Measurements from ENCODE around the gene CENATAC.
"Not testable (repeated sequence)": the region's sequence is repeated elsewhere in the genome, so short reads cannot be mapped to it uniquely, and the experiment has no call there.

CENATAC gene

DNA sequence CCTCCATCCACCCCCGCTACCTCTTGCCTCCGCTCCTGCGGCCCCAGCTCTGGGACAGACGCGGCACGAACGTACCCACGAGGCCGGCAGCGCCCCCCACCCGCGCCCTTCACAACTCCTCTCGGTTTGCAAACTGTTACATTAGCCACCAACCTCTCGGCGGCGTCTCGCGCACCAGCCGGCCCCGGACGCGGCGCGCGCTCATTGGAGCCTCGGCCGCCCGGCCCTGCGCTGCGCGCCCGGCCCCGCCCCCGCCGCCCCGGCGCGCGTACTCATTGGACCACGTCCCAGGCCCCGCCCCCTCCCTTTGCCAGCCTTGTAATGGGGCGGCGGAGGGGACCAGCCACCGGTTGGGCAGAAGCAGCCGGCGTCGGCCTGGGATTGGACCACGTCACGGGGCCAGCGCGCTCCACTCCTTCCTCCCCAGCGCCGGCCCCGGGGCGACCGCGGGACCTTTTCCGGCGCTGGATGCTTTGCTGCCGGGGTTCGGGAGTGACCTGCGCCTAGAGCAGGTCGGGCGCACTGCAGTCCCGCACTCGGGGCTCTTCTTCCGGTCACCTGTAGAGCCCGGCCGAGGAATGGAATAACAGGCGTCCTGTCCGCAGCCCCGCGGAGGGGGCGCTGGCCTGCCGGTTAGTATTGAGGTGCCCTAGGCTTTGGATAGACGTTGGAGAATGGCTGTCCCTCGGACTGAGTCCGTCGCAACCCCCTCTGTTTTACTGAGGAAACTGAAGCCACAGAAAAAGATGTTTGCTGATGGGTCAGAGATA is 59.2 kb downstream of the CENATAC start, which contains the start of gene HYOU1:
TSS of gene HYOU1 (minus strand) at position 206 of the 770 bp plus-strand sequence. CDS start 1,045 bp downstream, outside the sequence.
- Histone ChIP-seq H3K79me2 (ENCODE audit: insufficient read depth, low read length) (peaks cover 54% of the 10 kb centered on the region), H3K9me2 (replicated peaks; ENCODE audit: low read depth, low read length) (no peaks in the 10 kb centered on the region), H2AFZ (ENCODE audit: low read length) (peak within 1 kb of the TSS; percentile 82)

DNA sequence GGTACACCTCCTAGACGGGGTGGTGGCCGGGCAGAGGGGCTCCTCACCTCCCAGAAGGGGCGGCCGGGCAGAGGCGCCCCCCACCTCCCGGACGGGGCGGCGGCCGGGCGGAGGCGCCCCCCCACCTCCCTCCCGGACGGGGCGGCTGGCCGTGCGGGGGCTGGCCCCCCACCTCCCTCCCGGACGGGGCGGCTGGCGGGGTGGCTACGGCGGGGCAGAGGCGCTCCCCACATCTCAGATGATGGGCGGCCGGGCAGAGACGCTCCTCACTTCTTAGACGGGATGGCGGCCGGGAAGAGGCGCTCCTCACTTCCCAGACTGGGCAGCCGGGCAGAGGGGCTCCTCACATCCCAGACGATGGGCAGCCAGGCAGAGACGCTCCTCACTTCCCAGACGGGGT is 61.2 kb downstream of the CENATAC start:
- not testable (repeated sequence) for H3K4me3 ChIP-seq (ENCODE audit: low read length, poor library complexity, severe bottlenecking); H3K4me2 ChIP-seq (ENCODE audit: low read depth, low read length, poor library complexity, severe bottlenecking); H3K9me3 ChIP-seq (ENCODE audit: insufficient read depth, low read depth, low read length); H3F3A ChIP-seq (ENCODE audit: low read depth); H3K9me2 ChIP-seq (replicated peaks; ENCODE audit: low read depth, low read length); H3K9ac ChIP-seq (ENCODE audit: low read depth, low read length, poor library complexity, severe bottlenecking); H2AFZ ChIP-seq (ENCODE audit: low read length); H3K27me3 ChIP-seq (ENCODE audit: insufficient read depth, low read length, poor library complexity, severe bottlenecking)
- peaks cover 36% of the 10 kb centered on the region for H3K79me2 ChIP-seq (ENCODE audit: insufficient read depth, low read length)
- H3K4me1 ChIP-seq (ENCODE audit: insufficient read depth, low read length, poor library complexity, severe bottlenecking): peaks cover 24% of the 10 kb centered on the region
- H3K36me3 ChIP-seq (ENCODE audit: insufficient read depth, low read length): peaks cover 10% of the 10 kb centered on the region; the same call in 1 of the 2 replicates
- H4K20me1 ChIP-seq (ENCODE audit: insufficient read depth, low read length, poor library complexity, severe bottlenecking): peaks cover 26% of the 10 kb centered on the region

More for the DNA sequence above, 59.2 kb downstream of the CENATAC start, which contains the start of gene HYOU1:
- Histone ChIP-seq H4K20me1 (ENCODE audit: insufficient read depth, low read length, poor library complexity, severe bottlenecking) (peaks cover 31% of the 10 kb centered on the region), H3K27me3 (ENCODE audit: insufficient read depth, low read length, poor library complexity, severe bottlenecking) (peaks cover 6% of the 10 kb centered on the region), H3K9me3 (ENCODE audit: insufficient read depth, low read depth, low read length) (no peaks in the 10 kb centered on the region), H3F3A (ENCODE audit: low read depth) (no peaks in the 10 kb centered on the region), H3K4me3 (ENCODE audit: low read length, poor library complexity, severe bottlenecking) (peak within 1 kb of the TSS; percentile 94), H3K4me1 (ENCODE audit: insufficient read depth, low read length, poor library complexity, severe bottlenecking) (peaks cover 26% of the 10 kb centered on the region), H3K4me2 (ENCODE audit: low read depth, low read length, poor library complexity, severe bottlenecking) (peak within 1 kb of the TSS; percentile 93), H3K9ac (ENCODE audit: low read depth, low read length, poor library complexity, severe bottlenecking) (peak within 1 kb of the TSS; percentile 99), H3K36me3 (ENCODE audit: insufficient read depth, low read length) (peaks cover 30% of the 10 kb centered on the region)
- TF ChIP-seq, protein P1, sequence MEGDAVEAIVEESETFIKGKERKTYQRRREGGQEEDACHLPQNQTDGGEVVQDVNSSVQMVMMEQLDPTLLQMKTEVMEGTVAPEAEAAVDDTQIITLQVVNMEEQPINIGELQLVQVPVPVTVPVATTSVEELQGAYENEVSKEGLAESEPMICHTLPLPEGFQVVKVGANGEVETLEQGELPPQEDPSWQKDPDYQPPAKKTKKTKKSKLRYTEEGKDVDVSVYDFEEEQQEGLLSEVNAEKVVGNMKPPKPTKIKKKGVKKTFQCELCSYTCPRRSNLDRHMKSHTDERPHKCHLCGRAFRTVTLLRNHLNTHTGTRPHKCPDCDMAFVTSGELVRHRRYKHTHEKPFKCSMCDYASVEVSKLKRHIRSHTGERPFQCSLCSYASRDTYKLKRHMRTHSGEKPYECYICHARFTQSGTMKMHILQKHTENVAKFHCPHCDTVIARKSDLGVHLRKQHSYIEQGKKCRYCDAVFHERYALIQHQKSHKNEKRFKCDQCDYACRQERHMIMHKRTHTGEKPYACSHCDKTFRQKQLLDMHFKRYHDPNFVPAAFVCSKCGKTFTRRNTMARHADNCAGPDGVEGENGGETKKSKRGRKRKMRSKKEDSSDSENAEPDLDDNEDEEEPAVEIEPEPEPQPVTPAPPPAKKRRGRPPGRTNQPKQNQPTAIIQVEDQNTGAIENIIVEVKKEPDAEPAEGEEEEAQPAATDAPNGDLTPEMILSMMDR (conservative IDR thresholded peaks at IDR 0.05; ENCODE audit: low read length): no peak; the same call in 1 of the 2 replicates
- TF ChIP-seq EZH2phosphoT487 (IDR thresholded peaks at IDR 0.05; ENCODE audit: borderline replicate concordance): no peak

DNA sequence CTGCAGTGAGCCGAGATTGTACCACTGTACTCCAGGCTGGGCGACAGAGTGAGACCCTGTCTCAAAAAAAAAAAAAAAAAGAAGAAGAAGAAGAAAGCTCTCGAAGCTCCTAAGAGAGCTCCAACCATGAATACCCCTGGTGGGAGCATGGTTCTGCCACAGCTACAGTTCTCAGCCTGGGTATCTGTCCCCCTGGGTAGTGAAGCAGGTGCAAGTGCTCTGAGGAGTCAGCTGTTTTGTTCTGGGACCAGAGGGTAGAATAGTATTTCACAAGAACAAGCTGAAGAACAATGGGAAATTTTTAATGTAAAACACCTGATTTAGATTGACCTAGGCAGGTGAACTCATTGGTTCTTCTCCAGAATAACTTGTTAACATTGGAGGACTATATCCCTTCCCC is 63.3 kb downstream of the CENATAC start:
- H3K4me1 ChIP-seq (ENCODE audit: insufficient read depth, low read length, poor library complexity, severe bottlenecking): peaks cover 13% of the 10 kb centered on the region
- H3K9me2 ChIP-seq (replicated peaks; ENCODE audit: low read depth, low read length): no peaks in the 10 kb centered on the region
- H2AFZ ChIP-seq (ENCODE audit: low read length): no peak overlapping the region
- H3K4me2 ChIP-seq (ENCODE audit: low read depth, low read length, poor library complexity, severe bottlenecking): no peak overlapping the region
- TF ChIP-seq, protein P1 (conservative IDR thresholded peaks at IDR 0.05; ENCODE audit: low read length): no peak
- TF ChIP-seq EZH2phosphoT487 (IDR thresholded peaks at IDR 0.05; ENCODE audit: borderline replicate concordance): no peak
- H3K9me3 ChIP-seq (ENCODE audit: insufficient read depth, low read depth, low read length): no peaks in the 10 kb centered on the region
- H3K9ac ChIP-seq (ENCODE audit: low read depth, low read length, poor library complexity, severe bottlenecking): no peak overlapping the region
- H3F3A ChIP-seq (ENCODE audit: low read depth): no peaks in the 10 kb centered on the region
- peaks cover 19% of the 10 kb centered on the region for H3K79me2 ChIP-seq (ENCODE audit: insufficient read depth, low read length)
- no peak overlapping the region for H3K4me3 ChIP-seq (ENCODE audit: low read length, poor library complexity, severe bottlenecking)
- no peaks in the 10 kb centered on the region for H3K36me3 ChIP-seq (ENCODE audit: insufficient read depth, low read length)
- H3K27me3 ChIP-seq (ENCODE audit: insufficient read depth, low read length, poor library complexity, severe bottlenecking): peaks cover 6% of the 10 kb centered on the region
- peaks cover 5% of the 10 kb centered on the region for H4K20me1 ChIP-seq (ENCODE audit: insufficient read depth, low read length, poor library complexity, severe bottlenecking)
